Liver (tissue), 9 donors: ENCODE results near the gene MEGF10. TPM values are rescaled to one million over a fixed set of nuclear protein-coding genes. Genes with fewer than 3 reads are reported as not detected.

Source experiments
- DNase-seq: peaks from one replicate; pipeline ENCODE4 v3.0.0-alpha.2; 2017; ENCODE audit warnings: low spot score
- H3K27ac ChIP-seq, 2 donors: one replicate each; pipeline ENCODE4 v1.7.0; 2013; ENCODE audit warnings: inconsistent platforms in 2 of 2, low read length in 2 of 2, control low read depth in 1 of 2, low read depth in 1 of 2, mild to moderate bottlenecking in 1 of 2
- H3K27me3 ChIP-seq, 4 donors: one replicate each; pipeline versions ENCODE4 v1.6.1 to v1.7.0; 2013; ENCODE audit warnings: low read length in 3 of 4, inconsistent platforms in 1 of 4, mild to moderate bottlenecking in 1 of 4, moderate library complexity in 1 of 4; ENCODE audit not compliant: control insufficient read depth in 4 of 4, insufficient read depth in 4 of 4
- H3K36me3 ChIP-seq, 4 donors: one replicate each; pipeline versions ENCODE4 v1.6.1 to v1.7.0; 2013; ENCODE audit warnings: low read length in 3 of 4, mild to moderate bottlenecking in 3 of 4, low read depth in 1 of 4, moderate library complexity in 1 of 4; ENCODE audit not compliant: control insufficient read depth in 4 of 4, insufficient read depth in 3 of 4
- H3K4me1 ChIP-seq, 4 donors: one replicate each; pipeline versions ENCODE4 v1.6.1 to v1.7.0; 2013; ENCODE audit warnings: low read length in 3 of 4, mild to moderate bottlenecking in 3 of 4, moderate library complexity in 1 of 4; ENCODE audit not compliant: control insufficient read depth in 4 of 4, insufficient read depth in 4 of 4
- H3K4me3 ChIP-seq, 3 donors: one replicate each; pipeline versions ENCODE4 v1.6.1 to v1.7.0; 2013; ENCODE audit warnings: low read length in 3 of 3, control low read depth in 1 of 3, low read depth in 1 of 3, mild to moderate bottlenecking in 1 of 3
- H3K9ac ChIP-seq, 2 donors: one replicate each; pipeline ENCODE4 v1.7.0; 2013; ENCODE audit warnings: low read length in 2 of 2, mild to moderate bottlenecking in 2 of 2, moderate library complexity in 2 of 2, control low read depth in 1 of 2, low read depth in 1 of 2
- H3K9me3 ChIP-seq, 4 donors: one replicate each; pipeline versions ENCODE4 v1.6.1 to v1.7.0; 2013; ENCODE audit warnings: low read length in 3 of 4; ENCODE audit not compliant: control insufficient read depth in 4 of 4
- FOXA1 ChIP-seq: IDR thresholded peaks from 2 replicates; pipeline ENCODE4 v1.6.1; 2016; ENCODE audit warnings: antibody characterized with exemption
- GABPA ChIP-seq, 2 donors: IDR thresholded peaks in 1 of 2; conservative IDR thresholded peaks in 1 of 2; 2 replicates each; pipeline ENCODE4 v1.6.1; 2016; ENCODE audit warnings: antibody characterized with exemption in 2 of 2, mild to moderate bottlenecking in 1 of 2, moderate library complexity in 1 of 2
- HNF4A ChIP-seq, 2 donors: conservative IDR thresholded peaks; 2 replicates each; pipeline ENCODE4 v1.6.1; 2016; ENCODE audit warnings: antibody characterized with exemption in 2 of 2, mild to moderate bottlenecking in 2 of 2
- HNF4G ChIP-seq: IDR thresholded peaks from 2 replicates; pipeline ENCODE4 v1.6.1; 2016; ENCODE audit warnings: antibody characterized with exemption
- NR2F2 ChIP-seq: IDR thresholded peaks from 2 replicates; pipeline ENCODE4 v1.6.1; 2016; ENCODE audit warnings: antibody characterized with exemption
- RAD21 ChIP-seq, 2 donors: IDR thresholded peaks; 2 replicates each; pipeline ENCODE4 v1.6.1; 2016; ENCODE audit warnings: antibody characterized with exemption in 2 of 2, mild to moderate bottlenecking in 2 of 2
- RXRA ChIP-seq, 2 donors: IDR thresholded peaks; 2 replicates each; pipeline ENCODE4 v1.6.1; 2017 to 2018; ENCODE audit warnings: antibody characterized with exemption in 2 of 2, mild to moderate bottlenecking in 1 of 2
- SP1 ChIP-seq: IDR thresholded peaks from 2 replicates; pipeline ENCODE4 v1.6.1; 2018; ENCODE audit warnings: antibody characterized with exemption, mild to moderate bottlenecking
- YY1 ChIP-seq: IDR thresholded peaks from 2 replicates; pipeline ENCODE4 v1.6.1; 2016; ENCODE audit warnings: antibody characterized with exemption, mild to moderate bottlenecking
- WGBS: extraction: QIAGEN DNeasy Blood & Tissue Kit; methylation state at CpG from one replicate; pipeline ENCODE4 v1.1.7; 2013; 5-methylcytosine and 5-hydroxymethylcytosine counted together
- polyA plus RNA-seq, 2 donors: library from polyadenylated mRNA; stranded (reverse) in 1 of 2; unstranded in 1 of 2; fragments of 200-250 nt in 1 of 2; fragments of >200 nt in 1 of 2; fragmentation: Nextera tagmentation in 1 of 2; extraction: Ambion mirVana in 1 of 2; gene quantifications; one replicate each; pipeline versions ENCODE4 v1.2.1 to v1.2.3, GENCODE V29; 2013 to 2015
- total RNA-seq, 2 donors: library from RNA; depleted of rRNA; stranded (reverse); fragments of >200 nt; gene quantifications; one replicate each; pipeline ENCODE4 v1.2.3, GENCODE V29; 2014
- TF ChIP-seq, protein P1 (sequence below): IDR thresholded peaks from 2 replicates; pipeline ENCODE4 v1.6.1; 2016; ENCODE audit warnings: antibody characterized with exemption
- TF ChIP-seq, protein P2 (sequence below): IDR thresholded peaks from 2 replicates; pipeline ENCODE4 v1.6.1; 2016; ENCODE audit warnings: antibody characterized with exemption
- TF ChIP-seq, protein P3 (sequence below): IDR thresholded peaks from 2 replicates; pipeline ENCODE4 v1.6.1; 2016; ENCODE audit warnings: antibody characterized with exemption, mild to moderate bottlenecking
- TF ChIP-seq, protein P4 (sequence below): fragments of 150-350 bp; IDR thresholded peaks from 2 replicates; pipeline ENCODE4 v1.5.1; 2017; ENCODE audit warnings: improper control_type of control experiment, low read depth, low read length; ENCODE audit not compliant: missing input control
- donor health status: healthy.
- donor health status: healthy.
- donor health status: healthy.
- donor health status: healthy.
- donor health status: healthy.

The MEGF10 gene
- total and polyA plus RNA-seq, 4 donors = 0.05 to 1.0 (median 0.33) TPM; not detected in 1

DNA sequence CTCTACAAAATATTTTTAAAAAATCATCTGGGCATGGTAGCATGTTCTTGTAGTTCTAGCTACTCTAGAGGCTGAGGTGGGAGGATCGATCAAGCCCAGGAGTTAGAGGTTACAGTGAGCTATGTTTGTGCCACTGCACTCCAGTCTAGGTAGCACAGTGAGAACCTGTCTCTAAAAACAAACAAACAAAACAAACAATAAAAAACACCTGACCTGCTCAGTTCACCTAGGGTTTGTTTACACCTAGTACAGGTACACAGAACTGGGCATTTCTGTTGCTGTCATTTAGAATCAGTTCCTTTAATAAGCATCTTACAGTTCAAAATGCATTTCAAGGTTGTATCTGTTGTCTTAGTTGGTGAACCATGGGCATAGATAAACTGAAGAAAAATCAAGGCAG, 95.3 kb downstream of the MEGF10 start:
- Histone ChIP-seq H3K9ac (no peak overlapping the region), H3K27ac (no peak overlapping the region), H3K27me3 (peaks cover 0 to 2% (median 0%) of the 10 kb centered on the region in 4 donors), H3K4me3 (no peak overlapping the region), H3K9me3 (no peaks in the 10 kb centered on the region), H3K36me3 (no peaks in the 10 kb centered on the region), H3K4me1 (no peaks in the 10 kb centered on the region)
- TF ChIP-seq, protein P1, sequence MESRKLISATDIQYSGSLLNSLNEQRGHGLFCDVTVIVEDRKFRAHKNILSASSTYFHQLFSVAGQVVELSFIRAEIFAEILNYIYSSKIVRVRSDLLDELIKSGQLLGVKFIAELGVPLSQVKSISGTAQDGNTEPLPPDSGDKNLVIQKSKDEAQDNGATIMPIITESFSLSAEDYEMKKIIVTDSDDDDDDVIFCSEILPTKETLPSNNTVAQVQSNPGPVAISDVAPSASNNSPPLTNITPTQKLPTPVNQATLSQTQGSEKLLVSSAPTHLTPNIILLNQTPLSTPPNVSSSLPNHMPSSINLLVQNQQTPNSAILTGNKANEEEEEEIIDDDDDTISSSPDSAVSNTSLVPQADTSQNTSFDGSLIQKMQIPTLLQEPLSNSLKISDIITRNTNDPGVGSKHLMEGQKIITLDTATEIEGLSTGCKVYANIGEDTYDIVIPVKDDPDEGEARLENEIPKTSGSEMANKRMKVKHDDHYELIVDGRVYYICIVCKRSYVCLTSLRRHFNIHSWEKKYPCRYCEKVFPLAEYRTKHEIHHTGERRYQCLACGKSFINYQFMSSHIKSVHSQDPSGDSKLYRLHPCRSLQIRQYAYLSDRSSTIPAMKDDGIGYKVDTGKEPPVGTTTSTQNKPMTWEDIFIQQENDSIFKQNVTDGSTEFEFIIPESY = no peak
- TF ChIP-seq, protein P2, sequence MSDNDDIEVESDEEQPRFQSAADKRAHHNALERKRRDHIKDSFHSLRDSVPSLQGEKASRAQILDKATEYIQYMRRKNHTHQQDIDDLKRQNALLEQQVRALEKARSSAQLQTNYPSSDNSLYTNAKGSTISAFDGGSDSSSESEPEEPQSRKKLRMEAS = no peak
- TF ChIP-seq RXRA (IDR thresholded peaks at IDR 0.05) (no peak), RAD21 (IDR thresholded peaks at IDR 0.05) (no peak), HNF4G (no peak), YY1 (no peak)
- DNase-seq = no peak
- WGBS = 91% methylated on average over 1 of the region's 1 CpG

DNA sequence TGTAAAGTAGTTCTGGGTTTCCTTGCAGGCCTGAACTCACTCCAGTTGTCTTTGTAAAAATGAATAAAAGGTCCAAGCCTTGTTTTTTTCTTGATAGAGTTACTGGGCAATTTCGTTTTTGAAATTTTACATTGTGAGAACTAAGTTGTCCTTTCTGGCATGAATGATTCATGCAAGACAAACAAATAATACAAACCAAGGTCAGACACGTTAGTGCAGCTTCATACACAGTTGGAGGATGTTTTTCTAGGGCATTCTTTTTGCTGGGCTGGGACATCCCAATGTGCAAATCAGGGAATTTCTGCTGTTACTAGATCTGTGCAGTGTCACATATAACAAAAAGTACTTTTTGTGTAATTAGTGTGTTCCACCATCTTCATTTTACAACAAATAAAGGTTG, 96.0 kb downstream of the MEGF10 start:
- Histone ChIP-seq H3K9me3 (no peaks in the 10 kb centered on the region), H3K4me1 (no peaks in the 10 kb centered on the region)
- WGBS = 39% methylated on average over 2 of the region's 2 CpGs

DNA sequence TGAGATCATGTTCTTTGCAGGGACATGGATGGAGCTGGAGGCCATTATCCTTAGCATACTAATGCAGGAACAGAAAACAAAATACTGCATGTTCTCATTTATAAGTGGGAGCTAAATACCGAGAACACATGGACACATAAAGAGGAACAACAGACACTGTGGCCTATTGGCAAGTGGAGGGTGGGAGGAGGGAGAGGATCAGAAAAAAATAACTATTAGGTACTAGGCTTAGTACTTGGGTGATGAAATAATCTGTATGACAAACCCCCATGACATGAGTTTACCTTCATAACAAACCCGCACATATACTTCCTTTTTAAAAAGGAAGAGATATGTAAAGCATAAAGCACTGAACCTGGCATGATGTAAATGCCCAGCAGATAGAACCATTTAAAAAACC, 99.0 kb downstream of the MEGF10 start:
- Histone ChIP-seq H3K9me3 (no peaks in the 10 kb centered on the region), H3K4me3 (no peak overlapping the region), H3K27me3 (no peaks in the 10 kb centered on the region), H3K9ac (no peak overlapping the region), H3K27ac (no peak overlapping the region), H3K4me1 (no peaks in the 10 kb centered on the region), H3K36me3 (no peaks in the 10 kb centered on the region)
- TF ChIP-seq, protein P3, sequence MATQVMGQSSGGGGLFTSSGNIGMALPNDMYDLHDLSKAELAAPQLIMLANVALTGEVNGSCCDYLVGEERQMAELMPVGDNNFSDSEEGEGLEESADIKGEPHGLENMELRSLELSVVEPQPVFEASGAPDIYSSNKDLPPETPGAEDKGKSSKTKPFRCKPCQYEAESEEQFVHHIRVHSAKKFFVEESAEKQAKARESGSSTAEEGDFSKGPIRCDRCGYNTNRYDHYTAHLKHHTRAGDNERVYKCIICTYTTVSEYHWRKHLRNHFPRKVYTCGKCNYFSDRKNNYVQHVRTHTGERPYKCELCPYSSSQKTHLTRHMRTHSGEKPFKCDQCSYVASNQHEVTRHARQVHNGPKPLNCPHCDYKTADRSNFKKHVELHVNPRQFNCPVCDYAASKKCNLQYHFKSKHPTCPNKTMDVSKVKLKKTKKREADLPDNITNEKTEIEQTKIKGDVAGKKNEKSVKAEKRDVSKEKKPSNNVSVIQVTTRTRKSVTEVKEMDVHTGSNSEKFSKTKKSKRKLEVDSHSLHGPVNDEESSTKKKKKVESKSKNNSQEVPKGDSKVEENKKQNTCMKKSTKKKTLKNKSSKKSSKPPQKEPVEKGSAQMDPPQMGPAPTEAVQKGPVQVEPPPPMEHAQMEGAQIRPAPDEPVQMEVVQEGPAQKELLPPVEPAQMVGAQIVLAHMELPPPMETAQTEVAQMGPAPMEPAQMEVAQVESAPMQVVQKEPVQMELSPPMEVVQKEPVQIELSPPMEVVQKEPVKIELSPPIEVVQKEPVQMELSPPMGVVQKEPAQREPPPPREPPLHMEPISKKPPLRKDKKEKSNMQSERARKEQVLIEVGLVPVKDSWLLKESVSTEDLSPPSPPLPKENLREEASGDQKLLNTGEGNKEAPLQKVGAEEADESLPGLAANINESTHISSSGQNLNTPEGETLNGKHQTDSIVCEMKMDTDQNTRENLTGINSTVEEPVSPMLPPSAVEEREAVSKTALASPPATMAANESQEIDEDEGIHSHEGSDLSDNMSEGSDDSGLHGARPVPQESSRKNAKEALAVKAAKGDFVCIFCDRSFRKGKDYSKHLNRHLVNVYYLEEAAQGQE = no peak
- WGBS = 81% methylated on average over 2 of the region's 2 CpGs
- no peak for DNase-seq

More for the DNA sequence above, 96.0 kb downstream of the MEGF10 start:
- Histone ChIP-seq H3K36me3 (no peaks in the 10 kb centered on the region), H3K27ac (no peak overlapping the region), H3K27me3 (peaks cover 0 to 2% (median 0%) of the 10 kb centered on the region in 4 donors), H3K4me3 (no peak overlapping the region), H3K9ac (no peak overlapping the region)
- TF ChIP-seq RXRA (IDR thresholded peaks at IDR 0.05) (no peak), HNF4A (conservative IDR thresholded peaks at IDR 0.05) (no peak), NR2F2 (no peak), SP1 (no peak), FOXA1 (no peak), HNF4G (no peak), GABPA (IDR thresholded peaks at IDR 0.05 in 1 of 2, conservative IDR thresholded peaks at IDR 0.05 in 1 of 2) (no peak), RAD21 (IDR thresholded peaks at IDR 0.05) (no peak)
- TF ChIP-seq, protein P4, sequence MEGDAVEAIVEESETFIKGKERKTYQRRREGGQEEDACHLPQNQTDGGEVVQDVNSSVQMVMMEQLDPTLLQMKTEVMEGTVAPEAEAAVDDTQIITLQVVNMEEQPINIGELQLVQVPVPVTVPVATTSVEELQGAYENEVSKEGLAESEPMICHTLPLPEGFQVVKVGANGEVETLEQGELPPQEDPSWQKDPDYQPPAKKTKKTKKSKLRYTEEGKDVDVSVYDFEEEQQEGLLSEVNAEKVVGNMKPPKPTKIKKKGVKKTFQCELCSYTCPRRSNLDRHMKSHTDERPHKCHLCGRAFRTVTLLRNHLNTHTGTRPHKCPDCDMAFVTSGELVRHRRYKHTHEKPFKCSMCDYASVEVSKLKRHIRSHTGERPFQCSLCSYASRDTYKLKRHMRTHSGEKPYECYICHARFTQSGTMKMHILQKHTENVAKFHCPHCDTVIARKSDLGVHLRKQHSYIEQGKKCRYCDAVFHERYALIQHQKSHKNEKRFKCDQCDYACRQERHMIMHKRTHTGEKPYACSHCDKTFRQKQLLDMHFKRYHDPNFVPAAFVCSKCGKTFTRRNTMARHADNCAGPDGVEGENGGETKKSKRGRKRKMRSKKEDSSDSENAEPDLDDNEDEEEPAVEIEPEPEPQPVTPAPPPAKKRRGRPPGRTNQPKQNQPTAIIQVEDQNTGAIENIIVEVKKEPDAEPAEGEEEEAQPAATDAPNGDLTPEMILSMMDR = no peak
- DNase-seq = no peak
